NT2/D1 (cell line): ENCODE data around the gene LASP1NB.

Experiments
- YY1 ChIP-seq: IDR thresholded peaks from 2 replicates; pipeline ENCODE4 v1.6.1; 2011; ENCODE audit not compliant: insufficient read length, insufficient read depth
- ZNF274 ChIP-seq: IDR thresholded peaks from 2 replicates; pipeline ENCODE4 v1.6.1; 2011; ENCODE audit warnings: mild to moderate bottlenecking, low read depth, low read length

DNA sequence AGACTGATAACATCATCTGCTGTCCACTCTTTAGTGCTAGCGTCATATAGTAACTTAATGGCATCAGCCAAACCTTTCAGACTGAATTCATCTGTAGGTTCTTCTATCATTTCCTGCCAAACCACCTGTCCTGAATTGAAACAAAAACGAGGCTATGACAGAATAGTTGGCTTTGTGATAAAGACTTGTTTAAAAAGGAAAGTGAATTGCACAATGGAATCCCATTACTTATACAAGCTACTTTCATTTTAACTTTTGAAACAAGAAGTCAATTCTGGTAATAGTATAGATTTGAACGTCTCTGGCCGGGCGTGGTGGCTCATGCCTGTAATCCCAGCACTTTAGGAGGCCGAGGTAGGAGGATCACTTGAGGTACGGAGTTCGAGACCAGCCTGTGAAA is 18.2 kb downstream of the LASP1NB start:
- TF ChIP-seq YY1 (no peak), ZNF274 (no peak)
